ENCODE data around the gene ALK. TPM values are rescaled to one million over a fixed set of nuclear protein-coding genes. Genes with fewer than 3 reads are reported as not detected.

The ALK gene
- total and polyA plus RNA-seq, 10 of the 15 experiments (the other 5 are each of a cell fraction or from before 2014, with no cell fraction given) = 0.11 TPM; not detected in 9

DNA sequence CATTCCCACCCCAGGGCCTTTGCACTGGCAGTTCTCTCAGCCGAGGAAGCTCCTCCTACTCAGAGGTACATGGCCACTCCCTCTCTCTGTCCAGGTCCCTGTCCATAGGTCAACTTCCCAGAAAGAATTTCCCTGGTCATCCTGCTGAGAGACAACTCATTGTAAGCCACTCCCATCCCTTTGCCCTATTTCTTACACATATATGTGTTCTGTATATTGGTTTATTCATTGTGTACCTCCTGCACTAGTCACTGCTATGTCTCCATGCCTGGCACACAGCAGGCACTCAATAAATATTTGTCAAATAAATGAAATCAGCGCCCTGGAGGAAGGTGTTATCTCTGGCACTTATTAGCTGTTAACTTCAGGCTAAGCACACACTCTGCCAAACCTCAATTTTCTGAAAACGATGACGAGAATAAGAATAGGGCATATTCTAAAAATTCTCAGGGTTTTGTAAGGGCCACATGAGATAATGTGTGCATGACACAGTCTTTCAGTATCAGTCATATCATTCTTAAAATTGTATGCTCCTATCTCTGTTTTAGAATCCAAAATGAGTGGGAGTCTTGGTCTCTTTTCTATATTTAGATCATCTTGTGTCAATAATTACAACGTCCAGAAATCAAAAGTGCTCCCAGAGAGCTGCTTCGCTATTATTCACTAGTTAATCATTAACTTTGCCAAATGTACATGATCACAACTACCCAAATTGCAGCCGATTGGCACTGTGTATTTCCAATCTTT is 198.0 kb downstream of the ALK start (continued):
- TF ChIP-seq GATAD2B (conservative IDR thresholded peaks at IDR 0.05; ENCODE audit: low read depth) (peak; percentile 4; the same call in 1 of the 2 replicates), SUZ12 (IDR thresholded peaks at IDR 0.05; ENCODE audit: unreplicated experiment) (no peak), GABPA (IDR thresholded peaks at IDR 0.05; ENCODE audit: low read depth) (no peak), ETV6 (conservative IDR thresholded peaks at IDR 0.05 in 1 of 2, IDR thresholded peaks at IDR 0.05 in 1 of 2; ENCODE audit: borderline replicate concordance in 1 of 2, low read depth in 1 of 2) (no peak), TARDBP (IDR thresholded peaks at IDR 0.05; ENCODE audit: borderline replicate concordance) (no peak), ZBTB33 (IDR thresholded peaks at IDR 0.05) (no peak), SRF (IDR thresholded peaks at IDR 0.05; ENCODE audit: low read depth in 2 of 2, low read length in 2 of 2) (no peak), RUNX3 (IDR thresholded peaks at IDR 0.05; ENCODE audit: low read length) (peak; percentile 72; the same call in 1 of the 2 replicates), BRCA1 (IDR thresholded peaks at IDR 0.05; ENCODE audit: low read depth, low read length) (no peak), TCF3 (IDR thresholded peaks at IDR 0.05; ENCODE audit: borderline replicate concordance, insufficient read depth, low read depth, low read length) (no peak), MTA2 (IDR thresholded peaks at IDR 0.05; ENCODE audit: low read depth) (peak; percentile 91), TCF7 (IDR thresholded peaks at IDR 0.05; ENCODE audit: borderline replicate concordance) (peak; percentile 46; the same call in 1 of the 2 replicates), POLR2AphosphoS5 (IDR thresholded peaks at IDR 0.05; ENCODE audit: low read length) (no peak), SP1 (IDR thresholded peaks at IDR 0.05; ENCODE audit: low read depth, low read length) (no peak), YBX1 (IDR thresholded peaks at IDR 0.05) (no peak), IKZF1 (conservative IDR thresholded peaks at IDR 0.05) (no peak), PAX8 (IDR thresholded peaks at IDR 0.05) (no peak), RFX5 (IDR thresholded peaks at IDR 0.05; ENCODE audit: low read depth, low read length) (no peak), BMI1 (IDR thresholded peaks at IDR 0.05; ENCODE audit: borderline replicate concordance) (no peak), SMAD5 (IDR thresholded peaks at IDR 0.05; ENCODE audit: low read depth) (no peak), STAT3 (IDR thresholded peaks at IDR 0.05; ENCODE audit: low read depth, low read length) (no peak), ZNF217 (IDR thresholded peaks at IDR 0.05) (peak; percentile 82; the same call in 1 of the 2 replicates), SREBF1 (IDR thresholded peaks at IDR 0.05; ENCODE audit: low read length) (no peak; the same call in 1 of the 2 replicates), RAD21 (IDR thresholded peaks at IDR 0.05; ENCODE audit: insufficient read depth, low read depth, low read length) (no peak), ASH2L (IDR thresholded peaks at IDR 0.05; ENCODE audit: borderline replicate concordance, low read depth) (no peak)
- TF ChIP-seq, protein P1, sequence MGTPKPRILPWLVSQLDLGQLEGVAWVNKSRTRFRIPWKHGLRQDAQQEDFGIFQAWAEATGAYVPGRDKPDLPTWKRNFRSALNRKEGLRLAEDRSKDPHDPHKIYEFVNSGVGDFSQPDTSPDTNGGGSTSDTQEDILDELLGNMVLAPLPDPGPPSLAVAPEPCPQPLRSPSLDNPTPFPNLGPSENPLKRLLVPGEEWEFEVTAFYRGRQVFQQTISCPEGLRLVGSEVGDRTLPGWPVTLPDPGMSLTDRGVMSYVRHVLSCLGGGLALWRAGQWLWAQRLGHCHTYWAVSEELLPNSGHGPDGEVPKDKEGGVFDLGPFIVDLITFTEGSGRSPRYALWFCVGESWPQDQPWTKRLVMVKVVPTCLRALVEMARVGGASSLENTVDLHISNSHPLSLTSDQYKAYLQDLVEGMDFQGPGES (IDR thresholded peaks at IDR 0.05) = no peak
- TF ChIP-seq, protein P2, sequence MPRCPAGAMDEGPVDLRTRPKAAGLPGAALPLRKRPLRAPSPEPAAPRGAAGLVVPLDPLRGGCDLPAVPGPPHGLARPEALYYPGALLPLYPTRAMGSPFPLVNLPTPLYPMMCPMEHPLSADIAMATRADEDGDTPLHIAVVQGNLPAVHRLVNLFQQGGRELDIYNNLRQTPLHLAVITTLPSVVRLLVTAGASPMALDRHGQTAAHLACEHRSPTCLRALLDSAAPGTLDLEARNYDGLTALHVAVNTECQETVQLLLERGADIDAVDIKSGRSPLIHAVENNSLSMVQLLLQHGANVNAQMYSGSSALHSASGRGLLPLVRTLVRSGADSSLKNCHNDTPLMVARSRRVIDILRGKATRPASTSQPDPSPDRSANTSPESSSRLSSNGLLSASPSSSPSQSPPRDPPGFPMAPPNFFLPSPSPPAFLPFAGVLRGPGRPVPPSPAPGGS (IDR thresholded peaks at IDR 0.05; ENCODE audit: borderline replicate concordance, insufficient read depth, low read depth, low read length, poor library complexity, severe bottlenecking) = no peak

All from GM12878 (cell line).